GM18907 (cell line): ENCODE measurements around the gene HCAR3.
A peak's percentile ranks its signal among the peaks of the same experiment; 100 is the strongest.
"Not testable (repeated sequence)": the region's sequence is repeated elsewhere in the genome, so short reads cannot be mapped to it uniquely, and the experiment has no call there.

Experiments
- ATAC-seq: cut with Tn5 transposase; IDR thresholded peaks from one replicate; pipeline ENCODE4 v1.9.1; 2021; ENCODE audit warnings: mild to moderate bottlenecking, moderate library complexity; ENCODE audit not compliant: unreplicated experiment

HCAR3 gene

GRCh38 chr12:122716658-122717057, at the start of gene HCAR3:
Gene HCAR3, minus strand, starts transcription at chr12:122716811. Its CDS starts 74 bp downstream, at chr12:122716737.
- ATAC-seq, result not testable (repeated sequence)

- ATAC-seq, result no peak
These were observed 41.0 kb upstream of the HCAR3 start for GRCh38 chr12:122757568-122757967.

GRCh38 chr12:122754790-122755189, 38.2 kb upstream of the HCAR3 start:
- no peak for ATAC-seq

GRCh38 chr12:122753319-122753650, 36.7 kb upstream of the HCAR3 start:
- ATAC-seq, result no peak

- ATAC-seq, result peak; percentile 96
These were observed 36.1 kb upstream of the HCAR3 start, which contains the start of gene DENR for GRCh38 chr12:122752464-122753318. Gene DENR, plus strand, starts transcription at chr12:122752824. Its CDS starts 878 bp downstream, at chr12:122753702.

- not testable (repeated sequence) for ATAC-seq
These were observed 34.3 kb upstream of the HCAR3 start for GRCh38 chr12:122750781-122751515.

GRCh38 chr12:122749569-122750332, 33.1 kb upstream of the HCAR3 start:
- ATAC-seq, result no peak

GRCh38 chr12:122747224-122748135, 30.9 kb upstream of the HCAR3 start:
- no peak for ATAC-seq

GRCh38 chr12:122743895-122744525, 27.4 kb upstream of the HCAR3 start:
- ATAC-seq, result no peak

- ATAC-seq, result no peak
These were observed 23.7 kb upstream of the HCAR3 start for GRCh38 chr12:122740351-122740750.

GRCh38 chr12:122738571-122738970, 22.0 kb upstream of the HCAR3 start:
- no peak for ATAC-seq

- ATAC-seq, result no peak
These were observed 16.0 kb upstream of the HCAR3 start for GRCh38 chr12:122732611-122733010.

GRCh38 chr12:122732170-122732569, 15.6 kb upstream of the HCAR3 start:
- no peak for ATAC-seq

GRCh38 chr12:122730215-122731014, 13.8 kb upstream of the HCAR3 start, which contains the start of gene HCAR1:
Gene HCAR1, minus strand, starts transcription at chr12:122730844. Its CDS starts 505 bp downstream, at chr12:122730339.
- ATAC-seq, result no peak

GRCh38 chr12:122729583-122730214, 13.1 kb upstream of the HCAR3 start:
- ATAC-seq, result no peak

GRCh38 chr12:122726080-122726558, 9.5 kb upstream of the HCAR3 start:
- no peak for ATAC-seq

GRCh38 chr12:122725452-122726079, 9.0 kb upstream of the HCAR3 start:
- no peak for ATAC-seq
